HCT116 (cell line): ENCODE results near the gene CALN1.

Experiments
- POLR2AphosphoS5 ChIP-seq: IDR thresholded peaks from 2 replicates; pipeline ENCODE4 v1.6.1; 2011; ENCODE audit warnings: mild to moderate bottlenecking, low read depth, low read length, moderate library complexity
- RAD21 ChIP-seq: IDR thresholded peaks from 2 replicates; pipeline ENCODE4 v1.6.1; 2012; ENCODE audit warnings: low read depth, mild to moderate bottlenecking
- ZNF274 ChIP-seq: fragments of 200-500 bp; sonication (Bioruptor generic); IDR thresholded peaks from 2 replicates; pipeline ENCODE4 v1.6.1; 2014; ENCODE audit warnings: mild to moderate bottlenecking, low read depth, low read length, inconsistent platforms
- TF ChIP-seq, protein P1 (sequence below), 3 experiments: fragments of 200-600 bp in 1 of 3; sonication (generic) in 1 of 3; IDR thresholded peaks in 2 of 3; conservative IDR thresholded peaks in 1 of 3; 2 replicates each; pipeline ENCODE4 v1.5.1; 2012 to 2017; ENCODE audit warnings: low read depth in 2 of 3, low read length in 2 of 3, antibody characterized with exemption in 1 of 3, borderline replicate concordance in 1 of 3, control low read depth in 1 of 3, mild to moderate bottlenecking in 1 of 3, mixed read lengths in 1 of 3, mixed run types in 1 of 3, moderate library complexity in 1 of 3; ENCODE audit not compliant: insufficient read depth in 1 of 3
- TF ChIP-seq, protein P2 (sequence below): IDR thresholded peaks from 2 replicates; pipeline ENCODE4 v1.6.1; 2012

DNA sequence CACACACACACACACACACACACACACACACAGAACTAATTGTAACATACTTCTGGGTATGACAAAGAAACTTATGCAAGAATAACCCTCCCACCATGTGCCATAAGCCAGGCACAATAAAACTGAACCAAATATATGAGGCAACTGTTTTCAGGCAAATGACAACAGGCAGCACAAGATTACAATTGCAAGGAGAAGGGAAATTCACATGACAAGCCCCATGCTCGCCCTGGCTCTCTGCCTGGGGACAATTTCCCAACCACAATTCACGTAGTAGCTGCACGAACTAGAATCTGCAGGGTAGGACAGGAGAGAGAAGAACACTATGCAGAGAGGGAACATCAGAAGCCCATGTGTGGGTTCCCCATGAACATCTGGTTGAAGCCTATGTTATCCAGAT, 143.3 kb downstream of the CALN1 start:
- TF ChIP-seq, protein P1, sequence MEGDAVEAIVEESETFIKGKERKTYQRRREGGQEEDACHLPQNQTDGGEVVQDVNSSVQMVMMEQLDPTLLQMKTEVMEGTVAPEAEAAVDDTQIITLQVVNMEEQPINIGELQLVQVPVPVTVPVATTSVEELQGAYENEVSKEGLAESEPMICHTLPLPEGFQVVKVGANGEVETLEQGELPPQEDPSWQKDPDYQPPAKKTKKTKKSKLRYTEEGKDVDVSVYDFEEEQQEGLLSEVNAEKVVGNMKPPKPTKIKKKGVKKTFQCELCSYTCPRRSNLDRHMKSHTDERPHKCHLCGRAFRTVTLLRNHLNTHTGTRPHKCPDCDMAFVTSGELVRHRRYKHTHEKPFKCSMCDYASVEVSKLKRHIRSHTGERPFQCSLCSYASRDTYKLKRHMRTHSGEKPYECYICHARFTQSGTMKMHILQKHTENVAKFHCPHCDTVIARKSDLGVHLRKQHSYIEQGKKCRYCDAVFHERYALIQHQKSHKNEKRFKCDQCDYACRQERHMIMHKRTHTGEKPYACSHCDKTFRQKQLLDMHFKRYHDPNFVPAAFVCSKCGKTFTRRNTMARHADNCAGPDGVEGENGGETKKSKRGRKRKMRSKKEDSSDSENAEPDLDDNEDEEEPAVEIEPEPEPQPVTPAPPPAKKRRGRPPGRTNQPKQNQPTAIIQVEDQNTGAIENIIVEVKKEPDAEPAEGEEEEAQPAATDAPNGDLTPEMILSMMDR (IDR thresholded peaks at IDR 0.05 in 2 of 3, conservative IDR thresholded peaks at IDR 0.05 in 1 of 3; ENCODE audit: borderline replicate concordance in 1 of 3, insufficient read depth in 1 of 3, low read depth in 2 of 3, low read length in 2 of 3) = no peak
- no peak for TF ChIP-seq RAD21
- TF ChIP-seq POLR2AphosphoS5 = no peak
- TF ChIP-seq ZNF274 = no peak
- TF ChIP-seq, protein P2, sequence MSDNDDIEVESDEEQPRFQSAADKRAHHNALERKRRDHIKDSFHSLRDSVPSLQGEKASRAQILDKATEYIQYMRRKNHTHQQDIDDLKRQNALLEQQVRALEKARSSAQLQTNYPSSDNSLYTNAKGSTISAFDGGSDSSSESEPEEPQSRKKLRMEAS = no peak
